Keratinocyte (primary cell): Measurements from ENCODE around the gene SCAF8.

Experiments
- EZH2 ChIP-seq: IDR thresholded peaks from one replicate; pipeline ENCODE4 v1.6.1; 2012; ENCODE audit warnings: inconsistent platforms, mild to moderate bottlenecking, low read length, moderate library complexity
- TF ChIP-seq, protein P1 (sequence below), 3 experiments: IDR thresholded peaks in 1 of 3; conservative IDR thresholded peaks in 1 of 3; optimal IDR thresholded peaks in 1 of 3; 2 replicates in 2 of 3; 3 replicates in 1 of 3; pipeline versions ENCODE3 to v1.5.1; 2011; ENCODE audit warnings: low read length in 3 of 3, mild to moderate bottlenecking in 3 of 3, moderate library complexity in 2 of 3, control low read depth in 1 of 3, inconsistent platforms in 1 of 3; ENCODE audit not compliant: insufficient read depth in 2 of 3; ENCODE audit errors: extremely low read depth in 1 of 3

DNA sequence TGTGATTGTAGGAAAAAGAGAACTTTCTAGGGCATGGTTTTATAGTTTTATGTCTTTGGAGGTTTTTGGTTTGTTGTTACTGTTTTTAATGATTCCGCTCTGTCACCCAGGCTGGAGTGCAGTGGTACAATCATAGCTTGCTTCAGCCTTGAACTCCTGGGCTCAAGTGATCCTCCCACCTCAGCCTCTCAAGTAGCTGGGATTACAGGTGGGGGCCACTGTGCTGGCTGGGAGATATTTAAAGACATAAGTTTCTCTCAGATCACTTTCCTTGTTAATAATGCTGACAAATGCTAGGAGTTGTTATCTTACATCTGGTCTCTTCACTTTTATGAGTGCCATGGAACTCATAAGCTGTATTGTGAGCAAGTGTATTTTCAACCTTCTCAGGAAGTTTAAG lies 116.3 kb downstream of the SCAF8 start:
- TF ChIP-seq, protein P1, sequence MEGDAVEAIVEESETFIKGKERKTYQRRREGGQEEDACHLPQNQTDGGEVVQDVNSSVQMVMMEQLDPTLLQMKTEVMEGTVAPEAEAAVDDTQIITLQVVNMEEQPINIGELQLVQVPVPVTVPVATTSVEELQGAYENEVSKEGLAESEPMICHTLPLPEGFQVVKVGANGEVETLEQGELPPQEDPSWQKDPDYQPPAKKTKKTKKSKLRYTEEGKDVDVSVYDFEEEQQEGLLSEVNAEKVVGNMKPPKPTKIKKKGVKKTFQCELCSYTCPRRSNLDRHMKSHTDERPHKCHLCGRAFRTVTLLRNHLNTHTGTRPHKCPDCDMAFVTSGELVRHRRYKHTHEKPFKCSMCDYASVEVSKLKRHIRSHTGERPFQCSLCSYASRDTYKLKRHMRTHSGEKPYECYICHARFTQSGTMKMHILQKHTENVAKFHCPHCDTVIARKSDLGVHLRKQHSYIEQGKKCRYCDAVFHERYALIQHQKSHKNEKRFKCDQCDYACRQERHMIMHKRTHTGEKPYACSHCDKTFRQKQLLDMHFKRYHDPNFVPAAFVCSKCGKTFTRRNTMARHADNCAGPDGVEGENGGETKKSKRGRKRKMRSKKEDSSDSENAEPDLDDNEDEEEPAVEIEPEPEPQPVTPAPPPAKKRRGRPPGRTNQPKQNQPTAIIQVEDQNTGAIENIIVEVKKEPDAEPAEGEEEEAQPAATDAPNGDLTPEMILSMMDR (optimal IDR thresholded peaks at IDR 0.05 in 1 of 3, IDR thresholded peaks at IDR 0.05 in 1 of 3, conservative IDR thresholded peaks at IDR 0.05 in 1 of 3; ENCODE audit: extremely low read depth in 1 of 3, insufficient read depth in 2 of 3, low read length in 3 of 3), result no peak
- TF ChIP-seq EZH2, result no peak
